Measurements from ENCODE around the gene PALLD. TPM values are rescaled to one million over a fixed set of nuclear protein-coding genes. Genes with fewer than 3 reads are reported as not detected.
"Not testable (repeated sequence)": the region's sequence is repeated elsewhere in the genome, so short reads cannot be mapped to it uniquely, and the experiment has no call there.

Gene PALLD
- total RNA-seq, 4 donors from 2014 or later: 60.2 to 437 (median 118) TPM

- Histone ChIP-seq H3K4me1 (no peaks in the 10 kb centered on the region), H3K9me3 (no peaks in the 10 kb centered on the region), H3K36me3 (no peaks in the 10 kb centered on the region), H3K27me3 (peaks cover 0 to 5% (median 0%) of the 10 kb centered on the region in 4 donors), H3K4me3 (no peak overlapping the region), H3K27ac (no peak overlapping the region)
- no peak for DNase-seq
- intact Hi-C loops (cut with DNase I): no loop called here
- TF ChIP-seq CTCF (IDR thresholded peaks at IDR 0.05) (no peak), POLR2A (IDR thresholded peaks at IDR 0.05) (no peak)
- 76 to 84% methylated on average over 7 of the region's 7 CpGs for WGBS, 2 donors
Measured at GRCh38 chr4:168507178-168507815, 10.4 kb downstream of the PALLD start.

DNA sequence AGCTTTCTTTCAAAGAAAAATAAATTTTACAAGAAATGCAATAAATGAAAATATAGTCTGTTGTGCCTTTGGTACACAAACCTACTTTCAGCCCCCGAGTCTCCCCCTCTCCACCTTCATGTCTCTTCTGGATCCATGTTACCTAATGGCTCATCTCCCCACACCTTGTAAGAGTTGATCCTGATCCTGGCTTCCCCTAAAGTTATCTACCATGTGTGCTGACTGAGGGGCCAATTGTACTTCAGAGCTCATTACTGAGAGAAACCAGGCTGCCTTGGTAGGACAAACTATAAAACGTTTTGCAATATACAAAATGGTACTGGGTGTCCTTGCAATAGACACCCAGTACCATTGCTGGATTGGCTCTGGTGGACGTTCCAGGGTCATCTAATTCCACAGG is 11.8 kb downstream of the PALLD start:
- no peak overlapping the region for H3K4me3 ChIP-seq
- no peaks in the 10 kb centered on the region for H3K4me1 ChIP-seq
- no peaks in the 10 kb centered on the region for H3K36me3 ChIP-seq
- H3K27me3 ChIP-seq: peaks cover 0 to 5% (median 0%) of the 10 kb centered on the region in 4 donors
- no peaks in the 10 kb centered on the region for H3K9me3 ChIP-seq
- no peak for DNase-seq
- H3K27ac ChIP-seq: no peak overlapping the region
- intact Hi-C loops (cut with DNase I): no loop called here
- WGBS, 2 donors: 67 to 76% methylated on average over 3 of the region's 3 CpGs
- no peak for TF ChIP-seq CTCF (IDR thresholded peaks at IDR 0.05)
- TF ChIP-seq POLR2A (IDR thresholded peaks at IDR 0.05): no peak

DNA sequence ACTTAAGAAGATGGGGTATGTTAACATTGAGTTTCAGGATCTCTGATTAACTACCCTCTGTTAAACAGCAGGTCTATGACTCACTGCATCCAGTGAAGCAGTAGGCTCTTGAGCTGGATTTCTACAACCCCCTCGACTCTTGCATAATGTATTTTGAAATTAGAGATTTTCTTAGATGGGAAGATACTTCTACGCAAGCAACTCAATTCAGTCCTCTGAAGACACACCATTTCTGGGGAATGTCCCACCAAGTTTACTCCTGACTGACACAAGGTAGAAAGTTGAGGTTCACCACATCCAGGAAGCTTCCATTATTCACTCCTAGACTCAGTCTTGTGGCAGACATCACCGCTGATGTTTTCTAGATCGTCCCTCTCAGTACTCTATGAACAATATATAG is 12.9 kb downstream of the PALLD start:
- Histone ChIP-seq H3K4me3 (no peak overlapping the region), H3K27ac (no peak overlapping the region), H3K9me3 (no peaks in the 10 kb centered on the region), H3K4me1 (peaks cover 0 to 3% (median 0%) of the 10 kb centered on the region in 3 donors), H3K36me3 (no peaks in the 10 kb centered on the region), H3K27me3 (peaks cover 0 to 5% (median 0%) of the 10 kb centered on the region in 4 donors)
- 73 to 84% methylated on average over 4 of the region's 4 CpGs for WGBS, 2 donors
- intact Hi-C loops (cut with DNase I): loop anchor here (10.0 kb wide), 1 partner anchor 405 kb away; no protein-coding TSS in a partner anchor
- DNase-seq: no peak
- TF ChIP-seq CTCF (IDR thresholded peaks at IDR 0.05): no peak
- TF ChIP-seq POLR2A (IDR thresholded peaks at IDR 0.05): no peak

DNA sequence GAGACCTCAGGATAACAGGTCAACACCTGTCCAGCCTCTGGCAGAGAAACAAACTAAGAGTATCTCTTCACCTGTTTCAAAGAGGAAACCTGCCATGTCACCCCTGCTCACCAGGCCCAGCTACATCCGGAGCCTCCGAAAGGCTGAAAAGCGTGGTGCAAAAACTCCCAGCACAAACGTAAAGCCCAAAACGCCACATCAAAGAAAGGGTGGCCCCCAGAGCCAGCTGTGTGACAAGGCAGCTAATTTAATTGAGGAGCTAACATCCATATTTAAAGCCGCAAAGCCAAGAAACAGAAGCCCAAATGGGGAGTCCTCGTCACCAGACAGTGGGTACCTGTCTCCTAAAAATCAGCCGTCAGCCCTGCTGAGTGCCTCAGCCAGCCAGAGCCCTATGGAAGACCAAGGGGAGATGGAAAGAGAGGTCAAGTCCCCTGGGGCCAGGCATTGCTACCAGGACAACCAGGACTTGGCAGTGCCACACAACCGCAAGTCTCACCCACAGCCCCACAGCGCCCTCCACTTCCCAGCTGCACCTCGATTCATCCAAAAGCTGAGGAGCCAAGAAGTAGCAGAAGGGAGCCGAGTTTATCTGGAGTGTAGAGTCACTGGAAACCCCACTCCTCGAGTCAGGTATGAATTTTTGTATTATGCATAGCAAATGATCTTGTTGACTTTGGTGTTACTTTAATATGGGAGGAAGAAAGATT is 15.1 kb downstream of the PALLD start:
- H3K4me3 ChIP-seq: no peak overlapping the region
- peaks cover 0 to 9% (median 0%) of the 10 kb centered on the region in 3 donors for H3K4me1 ChIP-seq
- H3K27ac ChIP-seq: no peak overlapping the region
- 75 to 79% methylated on average over 8 to 12 of the region's 13 CpGs for WGBS, 2 donors
- H3K27me3 ChIP-seq: no peaks in the 10 kb centered on the region
- no peaks in the 10 kb centered on the region for H3K36me3 ChIP-seq
- TF ChIP-seq POLR2A (IDR thresholded peaks at IDR 0.05) (no peak), CTCF (IDR thresholded peaks at IDR 0.05) (no peak)
- H3K9me3 ChIP-seq: no peaks in the 10 kb centered on the region
- intact Hi-C loops (cut with DNase I): loop anchor here (10.0 kb wide), 1 partner anchor 403 kb away; no protein-coding TSS in a partner anchor
- DNase-seq: no peak

- not testable (repeated sequence) for H3K9me3 ChIP-seq, H3K27me3 ChIP-seq, H3K36me3 ChIP-seq, H3K4me3 ChIP-seq, H3K27ac ChIP-seq, DNase-seq, H3K4me1 ChIP-seq
- intact Hi-C loops (cut with DNase I): loop anchor here (10.0 kb wide), 1 partner anchor 401 kb away; no protein-coding TSS in a partner anchor
- WGBS, 2 donors: 80 to 83% methylated on average over 3 of the region's 3 CpGs
Measured at GRCh38 chr4:168513826-168514225, 17.0 kb downstream of the PALLD start.

Data from esophagus squamous epithelium (tissue), 5 donors.